Heart right ventricle (tissue), 16 donors: Measurements from ENCODE around the gene CMTM7. TPM values are rescaled to one million over a fixed set of nuclear protein-coding genes. Genes with fewer than 3 reads are reported as not detected.
A peak's percentile ranks its signal among the peaks of the same experiment; 100 is the strongest.

Source experiments
- ATAC-seq, 8 donors: fragments of 200-7000 bp; cut with Tn5 transposase; one replicate each; pipeline ENCODE4 v1.9.1; 2020; ENCODE audit warnings: mild to moderate bottlenecking in 8 of 8, moderate library complexity in 8 of 8, moderate number of reproducible peaks in 1 of 8
- DNase-seq, 2 donors: peaks; one replicate each; pipeline ENCODE4 v3.0.0-alpha.2; 2020
- H3K27ac ChIP-seq, 10 donors: fragments of 200-600 bp; sonication (generic) in 2 of 10; one replicate each; pipeline versions ENCODE4 v1.5.0 to v1.8.0; 2020 to 2022; ENCODE audit warnings: mild to moderate bottlenecking in 3 of 10
- H3K27me3 ChIP-seq, 7 donors: fragments of 200-600 bp; one replicate each; pipeline ENCODE4 v1.8.0; 2021 to 2022; ENCODE audit warnings: mild to moderate bottlenecking in 2 of 7
- H3K36me3 ChIP-seq, 9 donors: fragments of 200-600 bp; sonication (generic) in 1 of 9; one replicate each; pipeline versions ENCODE4 v1.5.0 to v1.8.0; 2020 to 2022; ENCODE audit warnings: mild to moderate bottlenecking in 2 of 9
- H3K4me1 ChIP-seq, 9 donors: fragments of 200-600 bp; sonication (generic) in 1 of 9; one replicate each; pipeline versions ENCODE4 v1.5.0 to v1.8.0; 2020 to 2022; ENCODE audit warnings: mild to moderate bottlenecking in 4 of 9
- H3K4me3 ChIP-seq, 10 donors: fragments of 200-600 bp; sonication (generic) in 2 of 10; one replicate each; pipeline versions ENCODE4 v1.5.0 to v1.8.0; 2020 to 2022; ENCODE audit warnings: mild to moderate bottlenecking in 7 of 10, moderate library complexity in 2 of 10
- H3K9me3 ChIP-seq, 11 donors: fragments of 200-600 bp in 10 of 11; sonication (generic) in 2 of 11; one replicate each; pipeline versions ENCODE4 v1.5.0 to v1.8.0; 2013 to 2022; ENCODE audit warnings: mild to moderate bottlenecking in 2 of 11, control low read depth in 1 of 11, moderate library complexity in 1 of 11
- WGBS, 2 donors: extraction: QIAGEN DNeasy Blood & Tissue Kit; methylation state at CpG; one replicate each; pipeline ENCODE4 v1.1.7; 2013; ENCODE audit warnings: inconsistent platforms in 1 of 2; 5-methylcytosine and 5-hydroxymethylcytosine counted together
- intact Hi-C, 10 donors: fragments of 100-400 bp; cut with DNase I; formaldehyde crosslinking; loops; one replicate each; pipeline versions ENCODE4 v1.11.1 to v1.14.2; 2022
- polyA plus RNA-seq, 2 donors: library from polyadenylated mRNA; stranded (reverse); fragments of 200-250 nt; gene quantifications; one replicate each; pipeline ENCODE4 v1.2.3, GENCODE V29; 2013
- total RNA-seq, 10 donors: library from RNA; stranded (reverse); fragmentation: NEBNext Ultra II Directional in 3 of 10; extraction: Animal tissue kit (Norgen Biotek cat#: 25700) in 3 of 10; gene quantifications; one replicate each; pipeline versions ENCODE4 v1.2.1 to v1.2.4, GENCODE V29; 2021 to 2023
- TF ChIP-seq, protein P1 (sequence below), 9 donors: fragments of 200-600 bp; sonication (generic) in 2 of 9; IDR thresholded peaks; one replicate each; pipeline versions ENCODE4 v1.5.0 to v1.8.0; 2021 to 2022; ENCODE audit warnings: antibody characterized with exemption in 9 of 9, mild to moderate bottlenecking in 5 of 9, moderate library complexity in 1 of 9
- donor health status: Arrhythmogenic right ventricular cardiomyopathy.
- donor health status: ischemic (EF 13 %, LVEDD 7.1; RV severe dilation, severe dysfunction).
- donor health status: healthy with polysubstance abuse.
- donor health status: DM: no; HTN: yes; CAD: no.
- donor health status: DM: no; HTN: no; CAD: no.
- donor health status: ischemic (EF 25% LVEDD 6.9; RV normal size, moderate dysfunction).
- donor health status: ischemic (EF 25% LVEDD 5.7; RV mildly dilated, moderate dysfunction).
- donor health status: healthy.
- donor health status: DM: yes; HTN: yes; CAD: no.
- donor health status: Ischemic cardiomyopathy.
- donor health status: ischemic (EF 35%, LVEDD 5.7; RV mildly dilated, moderate dysfunction).
- donor health status: nonischemic (EF 11% LVEDD 7.7; RV severe dilation, severe dysfunction).
- donor health status: DM: yes; HTN: yes; CAD: no.
- donor health status: PGD.
- donor health status: ischemic (EF 29% LVEDD 5.4; RV normal size, mild dysfunction).
- donor health status: nonischemic (EF 23%, LVEDD 6.1; RV moderate dilation, normal function).

The CMTM7 gene
- total and polyA plus RNA-seq, 12 donors = 1.7 to 9.2 (median 3.0) TPM

DNA sequence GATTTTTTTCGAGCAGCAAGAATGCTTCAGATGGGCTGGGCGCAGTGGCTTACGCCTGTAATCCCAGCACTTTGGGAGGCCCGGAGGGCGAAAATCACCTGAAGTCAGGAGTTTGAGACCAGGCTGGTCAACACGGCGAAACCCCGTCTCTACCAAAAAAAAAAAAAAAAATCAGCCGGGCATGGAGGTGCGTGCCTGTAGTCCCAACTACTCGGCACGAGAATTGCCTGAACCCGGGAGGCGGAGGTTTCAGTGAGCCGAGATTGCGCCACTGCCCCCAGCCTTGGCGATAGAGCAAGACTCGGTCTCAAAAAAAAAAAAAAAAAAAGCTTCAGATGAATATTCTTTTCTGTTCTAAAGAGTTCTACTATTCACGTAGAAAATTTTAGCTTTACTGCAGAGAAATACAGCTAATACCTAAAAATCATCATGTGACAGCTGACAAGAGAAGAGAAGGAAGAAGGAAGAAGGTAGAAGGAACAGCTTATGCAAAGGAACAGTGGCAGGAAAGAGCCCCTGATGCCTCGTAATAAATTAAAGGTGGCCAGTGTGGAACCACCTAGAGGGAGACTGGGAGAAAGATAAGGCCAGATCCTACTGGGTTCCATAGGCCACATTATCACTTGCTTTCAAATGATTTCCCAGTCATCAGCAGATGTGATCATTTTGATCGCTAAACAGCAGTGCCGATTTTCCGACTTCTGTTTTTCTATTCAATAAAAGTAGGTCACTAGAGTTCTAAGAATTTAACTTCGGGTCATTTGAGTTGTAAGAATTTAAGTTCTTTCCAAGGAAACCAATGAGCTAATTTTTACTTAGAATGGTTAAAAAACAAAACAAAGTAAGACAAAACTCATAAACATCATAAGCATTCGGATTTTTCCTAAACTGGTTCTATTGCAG is 109.5 kb downstream of the CMTM7 start:
- peaks cover 0 to 52% (median 19%) of the 10 kb centered on the region in 9 donors for H3K4me1 ChIP-seq
- H3K27ac ChIP-seq = peak overlapping the region in 8 of 10 donors; percentile 86 to 99 (median 98)
- WGBS, 2 donors = 72 to 75% methylated on average over 25 of the region's 25 CpGs
- DNase-seq = no peak
- no peaks in the 10 kb centered on the region for H3K9me3 ChIP-seq
- peak overlapping the region in 9 of 10 donors; percentile 61 to 97 (median 86) for H3K4me3 ChIP-seq
- intact Hi-C loops = loop anchor here in 3 of 10 donors (10.0 kb wide), 1 partner anchor 74 kb away; the partner anchor contains the start of gene DYNC1LI1 (in 3 of the 3)
- H3K27me3 ChIP-seq = no peaks in the 10 kb centered on the region
- TF ChIP-seq, protein P1, sequence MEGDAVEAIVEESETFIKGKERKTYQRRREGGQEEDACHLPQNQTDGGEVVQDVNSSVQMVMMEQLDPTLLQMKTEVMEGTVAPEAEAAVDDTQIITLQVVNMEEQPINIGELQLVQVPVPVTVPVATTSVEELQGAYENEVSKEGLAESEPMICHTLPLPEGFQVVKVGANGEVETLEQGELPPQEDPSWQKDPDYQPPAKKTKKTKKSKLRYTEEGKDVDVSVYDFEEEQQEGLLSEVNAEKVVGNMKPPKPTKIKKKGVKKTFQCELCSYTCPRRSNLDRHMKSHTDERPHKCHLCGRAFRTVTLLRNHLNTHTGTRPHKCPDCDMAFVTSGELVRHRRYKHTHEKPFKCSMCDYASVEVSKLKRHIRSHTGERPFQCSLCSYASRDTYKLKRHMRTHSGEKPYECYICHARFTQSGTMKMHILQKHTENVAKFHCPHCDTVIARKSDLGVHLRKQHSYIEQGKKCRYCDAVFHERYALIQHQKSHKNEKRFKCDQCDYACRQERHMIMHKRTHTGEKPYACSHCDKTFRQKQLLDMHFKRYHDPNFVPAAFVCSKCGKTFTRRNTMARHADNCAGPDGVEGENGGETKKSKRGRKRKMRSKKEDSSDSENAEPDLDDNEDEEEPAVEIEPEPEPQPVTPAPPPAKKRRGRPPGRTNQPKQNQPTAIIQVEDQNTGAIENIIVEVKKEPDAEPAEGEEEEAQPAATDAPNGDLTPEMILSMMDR (IDR thresholded peaks at IDR 0.05) = no peak
- peaks cover 0 to 12% (median 0%) of the 10 kb centered on the region in 9 donors for H3K36me3 ChIP-seq
- no peak for ATAC-seq

DNA sequence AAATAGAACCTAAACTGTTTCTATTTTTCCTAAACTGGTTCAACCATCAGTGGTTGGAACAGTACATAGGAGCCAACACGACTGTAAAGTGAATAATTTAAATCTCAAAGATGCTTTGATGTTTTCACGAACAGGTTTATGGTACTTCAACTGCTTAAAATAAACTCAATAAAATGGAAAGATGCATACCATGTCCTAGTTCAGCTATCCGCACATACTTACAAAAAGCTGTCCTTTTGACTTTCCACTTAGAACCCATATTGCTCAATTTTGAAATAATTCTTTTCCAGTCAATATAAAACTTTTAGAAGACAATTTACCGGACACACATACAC is 110.1 kb downstream of the CMTM7 start:
- Histone ChIP-seq H3K4me1 (peaks cover 0 to 48% (median 19%) of the 10 kb centered on the region in 9 donors), H3K27me3 (no peaks in the 10 kb centered on the region), H3K9me3 (no peaks in the 10 kb centered on the region), H3K27ac (peak overlapping the region; percentile 75 to 99 (median 96)), H3K4me3 (peak overlapping the region; percentile 61 to 97 (median 84)), H3K36me3 (peaks cover 0 to 12% (median 0%) of the 10 kb centered on the region in 9 donors)
- intact Hi-C loops = loop anchor here in 3 of 10 donors (10.0 kb wide), 1 partner anchor 73 kb away; the partner anchor contains the start of gene DYNC1LI1 (in 3 of the 3)
- TF ChIP-seq, protein P1 (IDR thresholded peaks at IDR 0.05) = no peak
- 10 to 12% methylated on average over 4 of the region's 4 CpGs for WGBS, 2 donors
- ATAC-seq = peak in 1 of 8 donors; percentile 6
- no peak for DNase-seq

DNA sequence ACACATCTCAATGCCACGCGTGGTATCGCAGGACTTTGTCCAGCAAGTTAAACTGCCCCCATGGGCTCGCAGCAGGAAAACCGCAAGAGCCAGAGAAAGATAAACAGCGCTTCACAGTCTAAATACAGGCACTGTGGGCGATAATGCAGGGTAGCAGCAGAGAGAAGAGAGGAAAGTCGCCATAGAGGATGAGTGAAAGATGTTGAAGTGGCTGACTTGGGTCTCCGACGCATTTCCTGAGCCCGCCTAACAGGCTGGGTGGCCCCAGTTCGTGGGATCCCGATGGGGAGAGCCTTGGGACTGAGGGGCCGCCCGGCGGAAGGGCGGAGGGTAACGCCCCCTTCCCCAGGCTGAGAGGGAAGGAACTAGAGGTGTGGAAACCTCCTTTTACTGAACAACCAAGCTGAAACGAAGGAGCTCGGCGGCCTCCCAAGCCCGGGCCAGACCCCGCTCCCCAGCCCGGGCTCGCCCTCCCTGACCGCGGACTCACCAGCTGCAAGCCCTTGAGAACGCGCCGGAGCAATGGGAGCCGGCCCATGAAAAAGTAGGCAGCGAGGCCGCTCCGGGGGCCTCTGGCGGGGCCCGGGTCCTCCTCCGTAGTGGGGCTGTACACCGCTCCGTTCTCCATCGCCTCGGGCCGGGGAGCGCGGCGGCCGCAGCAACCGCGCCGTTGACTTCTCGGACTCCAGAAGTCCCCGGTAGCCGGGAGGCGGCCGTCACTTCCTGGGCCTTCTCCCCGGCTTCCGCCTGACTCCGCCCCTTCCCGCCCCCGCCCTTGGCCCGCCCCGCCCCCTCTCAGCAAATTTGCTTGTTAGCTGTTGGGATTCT is 110.7 kb downstream of the CMTM7 start, which contains the start of gene CMTM6:
Gene CMTM6, minus strand, starts transcription at position 735 of the 828 bp plus-strand sequence. Its CDS starts 107 bp downstream, at position 628.
- DNase-seq = peak; percentile 81 to 83
- H3K9me3 ChIP-seq = no peaks in the 10 kb centered on the region
- peaks cover 0 to 12% (median 0%) of the 10 kb centered on the region in 9 donors for H3K36me3 ChIP-seq
- H3K27me3 ChIP-seq = no peaks in the 10 kb centered on the region
- peak within 1 kb of the TSS; percentile 75 to 99 (median 96) for H3K27ac ChIP-seq
- ATAC-seq = peak; percentile 94 to 97 (median 96)
- intact Hi-C loops = loop anchor here in 3 of 10 donors (10.0 kb wide), 1 partner anchor 72 kb away; the partner anchor contains the start of gene DYNC1LI1 (in 3 of the 3)
- peaks cover 0 to 48% (median 19%) of the 10 kb centered on the region in 9 donors for H3K4me1 ChIP-seq
- 0% methylated on average over 55 to 61 of the region's 61 CpGs for WGBS, 2 donors
- peak within 1 kb of the TSS; percentile 61 to 97 (median 84) for H3K4me3 ChIP-seq
- TF ChIP-seq, protein P1 (IDR thresholded peaks at IDR 0.05) = no peak
